Measurements from ENCODE around the gene S100A9. TPM values are rescaled to one million over a fixed set of nuclear protein-coding genes. Genes with fewer than 3 reads are reported as not detected.

S100A9 gene
- total and polyA plus RNA-seq, 4 donors, result 35.0 to 603 (median 158) TPM

DNA sequence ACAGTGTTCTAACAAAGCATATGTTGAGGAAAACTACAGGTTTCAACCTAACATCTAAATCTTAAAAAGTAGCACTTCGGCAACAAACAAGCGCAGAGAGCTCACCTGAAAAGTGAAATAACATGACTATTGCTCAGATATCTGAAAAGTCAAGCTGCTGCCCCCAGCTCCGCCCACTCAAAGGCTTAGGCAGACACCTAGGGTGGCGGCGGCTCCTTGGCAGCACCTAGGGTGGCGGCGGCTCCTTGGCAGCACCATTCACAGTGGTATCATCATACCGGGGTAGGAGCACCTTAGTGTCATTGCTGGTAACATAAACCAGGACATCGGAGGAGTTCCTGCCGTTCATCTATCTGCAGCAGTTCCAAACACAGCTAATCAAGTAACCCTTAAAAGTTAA is 21.9 kb downstream of the S100A9 start:
- no peak overlapping the region for H3K9ac ChIP-seq (ENCODE audit: low read depth in 1 of 2, low read length in 2 of 2)
- H3K27me3 ChIP-seq (ENCODE audit: control insufficient read depth in 4 of 4, insufficient read depth in 4 of 4, low read length in 3 of 4), result peaks cover 0 to 2% (median 1%) of the 10 kb centered on the region in 4 donors
- no peak for TF ChIP-seq HNF4G (IDR thresholded peaks at IDR 0.05)
- TF ChIP-seq RAD21 (IDR thresholded peaks at IDR 0.05), result no peak
- no peak for TF ChIP-seq SP1 (IDR thresholded peaks at IDR 0.05)
- TF ChIP-seq, protein P1, sequence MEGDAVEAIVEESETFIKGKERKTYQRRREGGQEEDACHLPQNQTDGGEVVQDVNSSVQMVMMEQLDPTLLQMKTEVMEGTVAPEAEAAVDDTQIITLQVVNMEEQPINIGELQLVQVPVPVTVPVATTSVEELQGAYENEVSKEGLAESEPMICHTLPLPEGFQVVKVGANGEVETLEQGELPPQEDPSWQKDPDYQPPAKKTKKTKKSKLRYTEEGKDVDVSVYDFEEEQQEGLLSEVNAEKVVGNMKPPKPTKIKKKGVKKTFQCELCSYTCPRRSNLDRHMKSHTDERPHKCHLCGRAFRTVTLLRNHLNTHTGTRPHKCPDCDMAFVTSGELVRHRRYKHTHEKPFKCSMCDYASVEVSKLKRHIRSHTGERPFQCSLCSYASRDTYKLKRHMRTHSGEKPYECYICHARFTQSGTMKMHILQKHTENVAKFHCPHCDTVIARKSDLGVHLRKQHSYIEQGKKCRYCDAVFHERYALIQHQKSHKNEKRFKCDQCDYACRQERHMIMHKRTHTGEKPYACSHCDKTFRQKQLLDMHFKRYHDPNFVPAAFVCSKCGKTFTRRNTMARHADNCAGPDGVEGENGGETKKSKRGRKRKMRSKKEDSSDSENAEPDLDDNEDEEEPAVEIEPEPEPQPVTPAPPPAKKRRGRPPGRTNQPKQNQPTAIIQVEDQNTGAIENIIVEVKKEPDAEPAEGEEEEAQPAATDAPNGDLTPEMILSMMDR (IDR thresholded peaks at IDR 0.05; ENCODE audit: low read depth, low read length, missing input control), result no peak
- no peak for TF ChIP-seq YY1 (IDR thresholded peaks at IDR 0.05)
- TF ChIP-seq, protein P2, sequence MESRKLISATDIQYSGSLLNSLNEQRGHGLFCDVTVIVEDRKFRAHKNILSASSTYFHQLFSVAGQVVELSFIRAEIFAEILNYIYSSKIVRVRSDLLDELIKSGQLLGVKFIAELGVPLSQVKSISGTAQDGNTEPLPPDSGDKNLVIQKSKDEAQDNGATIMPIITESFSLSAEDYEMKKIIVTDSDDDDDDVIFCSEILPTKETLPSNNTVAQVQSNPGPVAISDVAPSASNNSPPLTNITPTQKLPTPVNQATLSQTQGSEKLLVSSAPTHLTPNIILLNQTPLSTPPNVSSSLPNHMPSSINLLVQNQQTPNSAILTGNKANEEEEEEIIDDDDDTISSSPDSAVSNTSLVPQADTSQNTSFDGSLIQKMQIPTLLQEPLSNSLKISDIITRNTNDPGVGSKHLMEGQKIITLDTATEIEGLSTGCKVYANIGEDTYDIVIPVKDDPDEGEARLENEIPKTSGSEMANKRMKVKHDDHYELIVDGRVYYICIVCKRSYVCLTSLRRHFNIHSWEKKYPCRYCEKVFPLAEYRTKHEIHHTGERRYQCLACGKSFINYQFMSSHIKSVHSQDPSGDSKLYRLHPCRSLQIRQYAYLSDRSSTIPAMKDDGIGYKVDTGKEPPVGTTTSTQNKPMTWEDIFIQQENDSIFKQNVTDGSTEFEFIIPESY (IDR thresholded peaks at IDR 0.05), result no peak
- no peak for TF ChIP-seq FOXA1 (IDR thresholded peaks at IDR 0.05)
- no peak for TF ChIP-seq TAF1 (conservative IDR thresholded peaks at IDR 0.05)
- no peak for TF ChIP-seq FOXA2 (IDR thresholded peaks at IDR 0.05)
- H3K4me1 ChIP-seq (ENCODE audit: control insufficient read depth in 4 of 4, insufficient read depth in 4 of 4, low read length in 3 of 4), result no peaks in the 10 kb centered on the region
- no peak overlapping the region for H3K4me3 ChIP-seq (ENCODE audit: low read depth in 1 of 3, low read length in 3 of 3)
- WGBS, result 84% methylated on average over 10 of the region's 10 CpGs
- H3K27ac ChIP-seq (ENCODE audit: low read depth in 1 of 2, low read length in 2 of 2), result no peak overlapping the region
- H3K9me3 ChIP-seq (ENCODE audit: control insufficient read depth in 4 of 4, low read length in 3 of 4), result peaks cover 0 to 5% (median 2%) of the 10 kb centered on the region in 4 donors
- no peak for DNase-seq (ENCODE audit: low spot score)
- H3K36me3 ChIP-seq (ENCODE audit: control insufficient read depth in 4 of 4, insufficient read depth in 3 of 4, low read depth in 1 of 4, low read length in 3 of 4), result no peaks in the 10 kb centered on the region

DNA sequence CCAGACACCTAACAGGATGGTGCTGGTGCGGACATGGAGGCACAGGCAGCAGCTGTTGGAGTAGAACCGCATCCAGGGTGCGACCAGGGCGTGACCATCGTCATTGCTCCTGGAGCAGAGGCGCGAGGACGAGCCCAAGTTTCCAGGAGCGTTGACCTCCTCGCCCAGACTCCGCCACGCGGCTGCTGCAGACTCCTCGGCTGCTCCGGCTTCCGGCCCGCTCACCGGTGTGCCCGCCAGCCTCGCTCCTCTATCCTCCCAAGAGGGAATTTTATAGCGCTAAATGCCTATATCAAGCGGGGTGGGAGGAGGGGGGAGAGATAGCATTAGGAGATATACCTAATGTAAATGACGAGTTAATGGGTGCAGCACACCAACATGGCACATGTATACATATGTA is 23.1 kb downstream of the S100A9 start:
- TF ChIP-seq FOXA2 (IDR thresholded peaks at IDR 0.05) (no peak), EGR1 (IDR thresholded peaks at IDR 0.05; ENCODE audit: low read depth in 2 of 2) (no peak), RAD21 (IDR thresholded peaks at IDR 0.05) (no peak), YY1 (IDR thresholded peaks at IDR 0.05) (no peak), NR2F2 (IDR thresholded peaks at IDR 0.05) (no peak), SP1 (IDR thresholded peaks at IDR 0.05) (no peak), JUND (IDR thresholded peaks at IDR 0.05) (no peak), GABPA (IDR thresholded peaks at IDR 0.05 in 1 of 2, conservative IDR thresholded peaks at IDR 0.05 in 1 of 2) (no peak), HNF4A (conservative IDR thresholded peaks at IDR 0.05) (no peak), TAF1 (conservative IDR thresholded peaks at IDR 0.05) (no peak)
- TF ChIP-seq, protein P3, sequence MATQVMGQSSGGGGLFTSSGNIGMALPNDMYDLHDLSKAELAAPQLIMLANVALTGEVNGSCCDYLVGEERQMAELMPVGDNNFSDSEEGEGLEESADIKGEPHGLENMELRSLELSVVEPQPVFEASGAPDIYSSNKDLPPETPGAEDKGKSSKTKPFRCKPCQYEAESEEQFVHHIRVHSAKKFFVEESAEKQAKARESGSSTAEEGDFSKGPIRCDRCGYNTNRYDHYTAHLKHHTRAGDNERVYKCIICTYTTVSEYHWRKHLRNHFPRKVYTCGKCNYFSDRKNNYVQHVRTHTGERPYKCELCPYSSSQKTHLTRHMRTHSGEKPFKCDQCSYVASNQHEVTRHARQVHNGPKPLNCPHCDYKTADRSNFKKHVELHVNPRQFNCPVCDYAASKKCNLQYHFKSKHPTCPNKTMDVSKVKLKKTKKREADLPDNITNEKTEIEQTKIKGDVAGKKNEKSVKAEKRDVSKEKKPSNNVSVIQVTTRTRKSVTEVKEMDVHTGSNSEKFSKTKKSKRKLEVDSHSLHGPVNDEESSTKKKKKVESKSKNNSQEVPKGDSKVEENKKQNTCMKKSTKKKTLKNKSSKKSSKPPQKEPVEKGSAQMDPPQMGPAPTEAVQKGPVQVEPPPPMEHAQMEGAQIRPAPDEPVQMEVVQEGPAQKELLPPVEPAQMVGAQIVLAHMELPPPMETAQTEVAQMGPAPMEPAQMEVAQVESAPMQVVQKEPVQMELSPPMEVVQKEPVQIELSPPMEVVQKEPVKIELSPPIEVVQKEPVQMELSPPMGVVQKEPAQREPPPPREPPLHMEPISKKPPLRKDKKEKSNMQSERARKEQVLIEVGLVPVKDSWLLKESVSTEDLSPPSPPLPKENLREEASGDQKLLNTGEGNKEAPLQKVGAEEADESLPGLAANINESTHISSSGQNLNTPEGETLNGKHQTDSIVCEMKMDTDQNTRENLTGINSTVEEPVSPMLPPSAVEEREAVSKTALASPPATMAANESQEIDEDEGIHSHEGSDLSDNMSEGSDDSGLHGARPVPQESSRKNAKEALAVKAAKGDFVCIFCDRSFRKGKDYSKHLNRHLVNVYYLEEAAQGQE (IDR thresholded peaks at IDR 0.05), result no peak
- Histone ChIP-seq H3K4me3 (ENCODE audit: low read depth in 1 of 3, low read length in 3 of 3) (no peak overlapping the region), H3K27ac (ENCODE audit: low read depth in 1 of 2, low read length in 2 of 2) (no peak overlapping the region), H3K4me1 (ENCODE audit: control insufficient read depth in 4 of 4, insufficient read depth in 4 of 4, low read length in 3 of 4) (no peaks in the 10 kb centered on the region), H3K27me3 (ENCODE audit: control insufficient read depth in 4 of 4, insufficient read depth in 4 of 4, low read length in 3 of 4) (peaks cover 0 to 2% (median 0%) of the 10 kb centered on the region in 4 donors), H3K9me3 (ENCODE audit: control insufficient read depth in 4 of 4, low read length in 3 of 4) (peaks cover 0 to 5% (median 2%) of the 10 kb centered on the region in 4 donors), H3K9ac (ENCODE audit: low read depth in 1 of 2, low read length in 2 of 2) (no peak overlapping the region), H3K36me3 (ENCODE audit: control insufficient read depth in 4 of 4, insufficient read depth in 3 of 4, low read depth in 1 of 4, low read length in 3 of 4) (no peaks in the 10 kb centered on the region)
- WGBS, result 89% methylated on average over 23 of the region's 23 CpGs
- no peak for DNase-seq (ENCODE audit: low spot score)
